ENCODE measurements around the gene ZBTB16.

Gene ZBTB16

GRCh38 chr11:114075891-114076441 lies 16.5 kb downstream of the ZBTB16 start:
- no peak for DNase-seq (ENCODE audit: extremely low read depth, low read depth)
- H3K4me3 ChIP-seq (replicated peaks; ENCODE audit: low read depth, low read length): no peak overlapping the region
- peak; percentile 69 for TF ChIP-seq CTCF (IDR thresholded peaks at IDR 0.05; ENCODE audit: low read depth, low read length, missing control alignments)

- H3K4me3 ChIP-seq (replicated peaks; ENCODE audit: low read depth, low read length): no peak overlapping the region
- DNase-seq (ENCODE audit: extremely low read depth, low read depth): no peak
- TF ChIP-seq CTCF (IDR thresholded peaks at IDR 0.05; ENCODE audit: low read depth, low read length, missing control alignments): no peak
These were observed 17.4 kb downstream of the ZBTB16 start for GRCh38 chr11:114076921-114077331.

GRCh38 chr11:114077482-114078305 lies 18.2 kb downstream of the ZBTB16 start:
- DNase-seq (ENCODE audit: extremely low read depth, low read depth): no peak
- no peak for TF ChIP-seq CTCF (IDR thresholded peaks at IDR 0.05; ENCODE audit: low read depth, low read length, missing control alignments)
- no peak overlapping the region for H3K4me3 ChIP-seq (replicated peaks; ENCODE audit: low read depth, low read length)

GRCh38 chr11:114078423-114078822 lies 18.9 kb downstream of the ZBTB16 start:
- DNase-seq (ENCODE audit: extremely low read depth, low read depth): no peak
- TF ChIP-seq CTCF (IDR thresholded peaks at IDR 0.05; ENCODE audit: low read depth, low read length, missing control alignments): no peak
- H3K4me3 ChIP-seq (replicated peaks; ENCODE audit: low read depth, low read length): no peak overlapping the region

- no peak for TF ChIP-seq CTCF (IDR thresholded peaks at IDR 0.05; ENCODE audit: low read depth, low read length, missing control alignments)
- H3K4me3 ChIP-seq (replicated peaks; ENCODE audit: low read depth, low read length): no peak overlapping the region
- DNase-seq (ENCODE audit: extremely low read depth, low read depth): no peak
These were observed 20.1 kb downstream of the ZBTB16 start for GRCh38 chr11:114079511-114080065.

- no peak for TF ChIP-seq CTCF (IDR thresholded peaks at IDR 0.05; ENCODE audit: low read depth, low read length, missing control alignments)
- no peak overlapping the region for H3K4me3 ChIP-seq (replicated peaks; ENCODE audit: low read depth, low read length)
- DNase-seq (ENCODE audit: extremely low read depth, low read depth): no peak
These were observed 20.7 kb downstream of the ZBTB16 start for GRCh38 chr11:114080219-114080618.

Measured in HFF-Myc (cell line).